ENCODE results near the gene HOXA10.
A peak's percentile ranks its signal among the peaks of the same experiment; 100 is the strongest.

HOXA10 gene

DNA sequence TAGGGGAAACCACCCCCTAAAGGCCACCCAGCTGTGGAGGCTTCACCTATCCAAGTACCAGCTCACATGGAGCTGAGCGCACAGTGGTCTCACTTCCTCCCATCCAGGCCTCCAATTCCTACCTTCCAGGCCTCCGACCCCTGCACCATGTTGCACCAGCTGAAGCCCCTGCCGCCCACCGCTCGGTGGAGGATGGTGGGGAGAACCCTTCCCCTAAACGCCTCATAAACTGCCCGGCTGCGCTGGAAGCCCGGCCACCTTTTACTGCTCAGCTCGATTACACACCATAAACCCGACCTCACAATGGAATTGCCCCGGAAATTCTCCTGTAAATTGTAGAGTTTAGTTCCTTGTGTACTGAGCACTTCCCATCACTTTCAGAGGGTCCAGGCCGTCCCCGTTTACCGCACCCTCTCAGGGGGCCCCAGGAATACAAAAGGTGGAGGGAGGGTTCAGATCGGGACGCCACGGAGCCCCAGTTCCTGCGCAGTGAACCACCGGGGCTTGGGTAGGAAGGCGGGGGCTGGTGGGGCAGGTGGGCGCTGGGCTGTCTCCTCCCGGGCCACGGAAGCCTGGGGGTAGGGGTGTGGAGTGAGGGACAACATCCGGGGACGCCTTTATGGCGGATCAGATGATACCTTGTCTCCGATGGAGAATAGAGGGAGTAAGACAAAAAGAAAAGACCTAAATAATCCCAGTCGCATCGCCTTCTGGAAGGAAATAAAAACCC is 16.3 kb downstream of the HOXA10 start:
- no peak for FAIRE-seq
- no peak for DNase-seq (ENCODE audit: insufficient read length, low spot score)

DNA sequence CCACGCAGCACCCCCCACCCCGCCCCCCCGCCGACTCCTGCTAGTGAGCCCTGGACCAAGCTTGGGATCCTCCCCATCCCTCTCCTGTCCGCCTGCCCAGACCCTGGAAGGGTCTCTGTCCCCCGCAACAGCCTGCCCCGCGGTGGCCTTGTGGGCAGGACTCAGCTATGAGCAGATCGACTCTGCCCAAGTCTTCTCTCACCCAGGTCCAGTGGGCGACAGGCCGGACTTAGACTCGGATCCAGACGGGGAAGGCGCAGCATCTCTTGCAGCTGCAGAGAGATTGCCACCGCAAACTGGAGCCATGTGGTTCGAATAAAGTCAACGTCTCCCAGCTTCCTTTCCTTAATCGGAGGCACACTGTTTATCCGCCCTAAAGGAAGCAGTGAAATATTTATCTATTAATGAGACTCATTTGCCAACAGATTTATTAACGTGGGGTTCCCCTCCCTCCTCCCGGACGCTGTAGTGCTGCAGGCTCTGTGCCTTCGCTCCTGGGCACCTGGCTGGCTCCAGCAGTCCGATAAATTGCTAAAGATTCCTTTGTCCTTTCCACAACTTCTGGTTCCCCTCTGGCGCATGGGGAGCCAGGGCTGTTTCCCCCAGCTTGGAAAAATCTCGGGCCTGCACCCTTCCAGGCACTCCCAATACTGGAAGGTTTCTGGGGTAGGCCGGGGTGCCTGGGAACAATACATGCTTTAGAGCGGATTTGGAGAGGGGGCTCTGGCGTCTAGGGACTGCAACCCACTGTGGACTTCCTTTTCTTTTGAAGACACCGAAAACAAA is 17.0 kb downstream of the HOXA10 start:
- no peak for DNase-seq (ENCODE audit: insufficient read length, low spot score)
- no peak for FAIRE-seq

DNA sequence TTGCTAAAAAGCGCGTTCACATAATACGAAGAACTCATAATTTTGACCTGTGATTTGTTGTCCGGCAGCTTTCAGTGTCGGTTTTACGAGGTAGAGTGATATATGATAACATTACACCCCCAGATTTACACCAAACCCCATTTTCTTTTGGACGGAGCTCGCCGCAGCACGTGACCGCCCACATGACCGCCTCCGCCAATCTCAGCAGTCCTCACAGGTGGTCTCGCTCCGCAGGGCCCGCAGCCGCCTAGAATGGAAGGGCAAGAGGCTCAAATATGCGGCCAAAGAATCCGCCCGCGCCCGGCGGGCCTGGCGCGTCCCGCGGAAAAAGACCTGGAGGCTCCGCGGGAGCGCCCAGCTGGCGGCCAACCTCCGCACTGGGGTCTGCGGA is 17.6 kb downstream of the HOXA10 start, which contains the start of gene HOXA7:
Gene HOXA7 (minus strand): TSS at position 168 of the 391 bp plus-strand sequence. CDS start 130 bp downstream, at position 38.
- DNase-seq (ENCODE audit: insufficient read length, low spot score) (peak; percentile 81), FAIRE-seq (no peak)

DNA sequence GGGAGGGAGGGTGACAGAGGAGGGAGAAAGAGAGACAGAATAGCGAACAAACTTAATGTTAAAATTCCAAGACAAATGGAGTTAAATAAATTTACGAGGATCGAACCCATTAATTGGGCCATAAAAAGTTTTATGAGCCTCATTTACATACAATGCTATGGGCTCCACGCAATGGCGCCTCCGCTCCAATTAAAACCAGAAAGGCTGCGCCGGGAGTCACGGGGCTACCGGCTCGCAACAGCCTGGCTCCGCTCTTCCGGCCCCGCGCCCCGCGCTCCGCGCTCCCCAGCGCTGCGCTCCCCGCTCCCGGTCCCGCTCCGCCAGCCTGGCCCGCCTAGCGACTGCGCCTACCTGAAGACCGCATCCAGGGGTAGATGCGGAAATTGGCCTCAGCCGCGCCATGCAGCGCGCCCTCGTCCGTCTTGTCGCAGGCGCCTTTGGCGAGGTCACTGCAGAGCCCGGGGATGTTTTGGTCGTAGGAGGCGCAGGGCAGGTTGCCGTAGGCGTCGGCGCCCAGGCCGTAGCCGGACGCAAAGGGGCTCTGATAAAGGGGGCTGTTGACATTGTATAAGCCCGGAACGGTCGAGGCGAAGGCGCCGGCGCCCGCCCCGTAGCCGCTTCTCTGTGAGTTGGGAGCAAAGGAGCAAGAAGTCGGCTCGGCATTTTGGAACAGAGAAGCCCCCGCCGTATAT is 18.2 kb downstream of the HOXA10 start:
- DNase-seq (ENCODE audit: insufficient read length, low spot score) = no peak
- FAIRE-seq = no peak

DNA sequence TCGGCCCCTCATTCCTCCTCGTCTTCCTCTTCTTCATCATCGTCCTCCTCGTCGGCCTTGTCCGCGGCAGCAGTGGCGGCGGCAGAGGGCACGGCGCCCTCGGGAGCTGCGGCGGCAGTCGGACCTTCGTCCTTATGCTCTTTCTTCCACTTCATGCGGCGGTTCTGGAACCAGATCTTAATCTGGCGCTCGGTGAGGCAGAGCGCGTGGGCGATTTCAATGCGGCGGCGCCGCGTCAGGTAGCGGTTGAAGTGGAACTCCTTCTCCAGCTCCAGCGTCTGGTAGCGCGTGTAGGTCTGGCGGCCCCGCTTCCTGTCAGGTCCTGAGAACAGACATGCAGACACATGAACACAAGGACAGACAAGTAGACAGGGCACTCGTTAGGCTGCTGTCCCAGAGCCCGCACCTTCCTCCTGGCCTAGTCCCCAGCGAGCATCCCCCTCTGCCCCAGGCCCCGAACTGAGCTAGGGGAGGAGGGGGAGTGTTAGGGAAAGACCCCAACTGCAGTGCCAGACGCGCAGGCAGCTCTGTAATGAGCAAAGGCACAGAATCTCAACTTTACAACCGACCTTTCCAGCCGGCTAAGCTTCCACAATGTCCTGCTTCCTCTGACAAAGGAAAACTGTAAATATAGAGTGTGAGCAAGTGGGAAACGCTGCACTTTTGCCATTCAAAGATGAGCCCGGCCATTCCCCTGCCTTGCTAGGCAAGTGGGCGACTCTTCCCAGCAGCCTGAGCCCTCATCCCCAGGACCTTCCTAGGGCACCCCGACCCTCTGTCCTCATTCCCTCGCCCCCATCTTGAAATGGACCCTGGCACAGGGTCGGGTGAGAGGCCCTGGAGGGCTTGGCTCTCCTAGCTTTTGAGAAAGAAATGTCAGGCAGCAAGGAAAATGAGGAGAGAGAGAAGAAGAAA is 19.0 kb downstream of the HOXA10 start:
- DNase-seq (ENCODE audit: insufficient read length, low spot score) (no peak), FAIRE-seq (no peak)

DNA sequence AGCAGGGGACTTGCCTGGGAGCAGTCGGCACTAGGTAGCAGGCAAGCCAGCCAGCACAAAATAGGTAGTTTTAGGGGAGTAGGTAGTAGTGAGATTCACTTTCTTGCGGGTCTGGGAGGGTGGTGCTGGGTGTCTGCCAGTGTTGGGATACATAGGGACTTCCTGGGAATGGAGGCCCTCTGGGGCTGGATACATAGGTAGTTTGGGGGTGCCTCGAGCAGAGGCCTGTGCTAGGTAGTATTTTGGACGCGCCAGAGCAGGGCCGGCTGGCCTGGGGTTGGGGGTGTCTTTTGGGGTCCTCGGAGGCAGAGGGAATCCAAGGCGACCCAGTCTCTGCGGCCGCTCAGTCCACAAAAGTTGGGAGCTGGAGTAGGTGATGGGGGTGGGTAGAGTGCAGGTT is 19.8 kb downstream of the HOXA10 start:
- FAIRE-seq (no peak), DNase-seq (ENCODE audit: insufficient read length, low spot score) (no peak)

DNA sequence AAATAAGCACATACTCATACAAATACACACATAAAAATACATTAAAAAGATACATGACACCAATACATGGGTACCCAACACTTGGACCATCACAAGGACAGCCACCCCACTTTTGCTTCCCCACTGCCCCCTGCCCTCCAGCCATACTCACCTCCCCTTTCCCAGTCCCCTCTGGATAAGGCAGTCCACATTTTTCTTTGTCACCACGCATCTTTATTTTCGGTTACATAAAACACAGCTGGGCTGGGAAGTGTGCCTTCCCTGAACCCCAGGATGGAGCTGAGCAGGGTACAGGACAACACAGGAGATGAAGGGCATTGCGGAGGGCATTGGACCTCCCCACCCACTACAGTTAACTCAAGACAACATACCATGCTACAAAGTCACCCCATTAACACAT is 20.6 kb downstream of the HOXA10 start:
- DNase-seq (ENCODE audit: insufficient read length, low spot score) (no peak), FAIRE-seq (no peak)

DNA sequence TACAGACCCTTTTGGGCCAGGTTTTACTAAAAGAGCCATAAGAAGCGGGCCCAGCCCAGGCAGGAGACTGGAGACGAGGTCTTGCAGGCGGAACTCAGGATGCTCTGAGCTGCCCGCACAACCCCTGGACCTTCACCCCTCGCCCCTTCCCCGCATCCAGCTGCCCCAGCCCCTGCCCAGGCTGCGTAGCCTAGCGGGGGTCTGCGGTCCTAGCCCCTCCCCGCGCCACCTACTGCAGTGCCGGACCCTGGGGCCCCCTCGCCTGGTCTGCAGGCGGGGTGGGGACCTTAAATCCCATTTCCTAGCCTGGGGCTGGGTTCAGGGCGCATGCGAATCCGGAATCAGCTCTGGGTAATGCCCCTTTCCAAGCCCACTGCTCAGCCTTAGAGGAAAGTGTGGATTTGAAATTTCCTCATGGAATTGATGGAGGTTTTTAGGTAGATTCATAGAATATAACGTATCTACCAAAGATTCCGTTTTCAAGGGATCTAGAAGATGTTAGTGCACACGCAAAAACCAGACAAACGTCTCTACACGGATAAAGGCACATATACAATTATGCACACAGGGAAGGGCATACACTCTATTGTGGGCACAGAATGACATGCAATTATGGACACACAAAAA is 21.2 kb downstream of the HOXA10 start:
- FAIRE-seq = no peak
- no peak for DNase-seq (ENCODE audit: insufficient read length, low spot score)

DNA sequence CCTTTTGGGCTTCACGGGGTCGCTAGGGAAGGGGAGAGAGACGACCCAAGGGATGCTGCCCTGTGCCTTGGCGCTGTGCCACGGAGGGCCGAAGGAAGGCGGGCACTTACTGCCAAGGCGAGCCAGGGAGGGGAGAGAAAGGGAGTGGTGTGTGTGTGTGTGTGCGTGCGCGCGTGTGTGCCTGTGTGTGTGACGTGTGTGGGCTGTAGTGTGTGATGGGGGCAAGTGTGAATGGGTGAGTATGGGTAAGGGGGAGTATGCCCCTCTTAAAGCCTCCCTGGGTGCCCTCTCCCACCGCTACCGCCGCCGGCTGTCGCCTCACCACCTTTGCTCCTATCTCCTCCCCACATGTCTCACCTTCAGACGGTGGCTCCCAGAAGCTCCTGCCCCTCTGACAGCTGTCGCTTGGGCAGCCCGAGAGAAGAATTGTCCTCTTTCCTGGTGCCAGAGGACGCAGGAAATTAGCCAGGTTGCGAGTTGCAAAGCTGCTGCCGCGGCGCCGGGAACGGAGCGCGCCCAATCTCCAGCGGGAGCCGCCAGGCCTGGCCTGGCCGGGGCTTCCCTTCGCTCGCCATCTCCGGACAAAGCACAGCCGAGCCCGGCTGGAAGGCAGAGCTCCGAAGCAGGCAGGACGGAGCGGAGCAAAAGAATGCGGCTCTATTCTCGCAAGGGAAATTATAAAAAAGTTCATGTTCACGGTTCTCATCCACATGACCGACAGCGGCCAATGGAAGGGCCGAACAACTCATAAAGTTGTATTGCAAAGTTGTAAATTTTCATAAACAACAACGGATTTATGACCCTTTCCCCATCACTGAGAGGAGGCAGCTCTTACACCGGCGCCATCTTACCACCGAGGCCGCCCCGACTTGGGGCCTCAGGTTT is 21.9 kb downstream of the HOXA10 start, which contains the start of gene HOXA3:
Gene HOXA3 (minus strand): TSS at position 653 of the 885 bp plus-strand sequence. CDS start 41,943 bp downstream, outside the sequence.
- FAIRE-seq (peak; percentile 92), DNase-seq (ENCODE audit: insufficient read length, low spot score) (peak; percentile 71)

DNA sequence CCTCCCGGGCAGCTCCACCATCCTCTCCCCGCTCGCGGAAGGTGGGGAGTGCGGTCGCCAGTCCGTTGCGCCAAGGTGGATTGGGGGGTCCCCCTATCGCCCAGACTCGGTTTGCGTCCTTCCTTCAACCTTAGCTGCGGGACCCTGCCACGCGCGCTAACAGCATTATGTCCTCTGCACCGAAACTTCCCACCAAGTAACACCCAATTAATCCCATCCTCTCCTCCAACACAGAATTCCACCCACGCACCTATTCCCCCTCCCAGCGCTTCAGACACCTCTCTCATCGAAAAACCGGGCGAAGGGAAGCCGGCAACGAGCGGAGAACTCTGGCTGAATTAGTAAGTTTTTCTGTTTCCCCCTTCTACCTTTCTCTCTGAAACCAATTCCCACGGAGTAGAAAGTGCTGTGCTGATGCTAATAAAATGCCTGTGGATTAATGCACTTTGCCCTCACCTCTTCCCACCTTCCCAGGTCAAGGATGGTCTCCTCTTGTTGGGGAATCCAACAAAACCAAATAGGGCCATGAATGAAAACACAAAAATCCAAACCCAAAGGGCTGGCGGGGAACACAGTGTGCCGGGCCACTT is 22.7 kb downstream of the HOXA10 start:
- FAIRE-seq (no peak), DNase-seq (ENCODE audit: insufficient read length, low spot score) (no peak)

DNA sequence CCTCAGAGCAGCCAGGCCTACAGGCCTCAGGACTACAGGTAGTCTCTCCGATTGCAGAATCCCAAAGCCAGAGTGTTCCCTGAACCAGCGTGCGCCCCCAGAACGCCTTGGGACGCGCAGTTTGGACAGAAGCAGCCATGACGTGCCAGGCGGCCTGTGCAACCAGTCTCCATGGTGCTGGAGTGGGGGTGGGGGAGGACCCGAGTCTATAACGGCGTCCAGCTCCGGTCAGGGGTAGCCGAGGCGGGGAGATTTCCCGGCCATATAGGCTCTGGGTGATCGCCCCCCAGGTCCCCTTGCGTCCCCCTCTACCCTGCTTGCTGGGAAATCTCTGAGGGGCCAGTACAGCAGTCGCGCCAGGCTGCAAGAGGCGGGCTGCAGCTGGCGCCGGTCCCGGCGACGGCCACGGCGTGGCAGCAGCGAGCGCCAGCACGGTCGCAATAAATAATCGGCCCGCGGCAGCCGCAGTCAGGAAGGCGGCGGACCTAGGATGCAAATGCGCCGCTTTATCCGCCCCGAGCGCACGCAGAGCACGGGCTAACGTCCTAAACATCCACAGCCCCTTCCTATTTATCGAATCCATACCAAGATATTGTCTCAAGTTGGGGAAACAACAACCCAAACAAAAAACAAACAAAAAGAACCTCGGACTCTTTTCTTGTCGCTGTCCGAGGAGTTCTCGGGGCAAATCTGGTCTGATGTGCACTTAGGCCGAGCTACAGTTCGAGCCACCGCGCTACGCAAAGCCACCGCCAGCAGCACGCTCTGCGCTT is 23.4 kb downstream of the HOXA10 start:
- DNase-seq (ENCODE audit: insufficient read length, low spot score) = no peak
- FAIRE-seq = peak; percentile 86

DNA sequence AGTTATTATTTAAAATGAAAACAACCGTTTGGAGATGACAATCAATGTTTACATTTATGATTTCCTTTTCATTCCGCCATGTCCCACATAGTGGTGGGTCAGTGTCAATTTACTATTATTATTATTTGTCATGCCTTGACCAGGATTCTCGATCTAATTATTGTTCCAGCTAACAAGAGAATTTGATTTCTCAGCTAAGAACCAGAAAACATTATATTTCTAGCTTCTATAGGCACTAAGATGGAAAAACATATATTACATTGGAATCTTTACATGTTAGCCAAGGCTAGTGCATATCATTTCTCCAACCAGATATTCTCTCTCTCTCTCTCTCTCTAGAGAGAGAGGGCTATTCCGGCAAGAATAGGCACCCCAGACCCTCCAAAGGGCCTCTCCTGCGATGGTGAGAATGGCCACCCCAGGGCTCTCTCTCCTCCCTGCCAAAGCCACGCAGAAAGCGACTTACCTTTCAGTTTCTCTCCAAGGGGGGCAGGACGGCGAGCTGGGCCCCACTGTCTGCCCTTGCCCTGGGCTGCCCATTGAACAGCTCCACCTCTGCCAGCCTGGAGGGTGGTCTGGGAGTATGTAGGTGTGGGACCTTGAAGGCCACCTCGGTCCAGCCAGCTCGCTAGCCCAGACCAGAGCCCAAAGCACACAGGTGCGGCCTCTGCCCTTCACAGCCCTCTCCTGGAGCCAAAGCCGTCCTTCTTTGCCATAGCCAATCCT is 24.1 kb downstream of the HOXA10 start:
- FAIRE-seq (no peak), DNase-seq (ENCODE audit: insufficient read length, low spot score) (no peak)

DNA sequence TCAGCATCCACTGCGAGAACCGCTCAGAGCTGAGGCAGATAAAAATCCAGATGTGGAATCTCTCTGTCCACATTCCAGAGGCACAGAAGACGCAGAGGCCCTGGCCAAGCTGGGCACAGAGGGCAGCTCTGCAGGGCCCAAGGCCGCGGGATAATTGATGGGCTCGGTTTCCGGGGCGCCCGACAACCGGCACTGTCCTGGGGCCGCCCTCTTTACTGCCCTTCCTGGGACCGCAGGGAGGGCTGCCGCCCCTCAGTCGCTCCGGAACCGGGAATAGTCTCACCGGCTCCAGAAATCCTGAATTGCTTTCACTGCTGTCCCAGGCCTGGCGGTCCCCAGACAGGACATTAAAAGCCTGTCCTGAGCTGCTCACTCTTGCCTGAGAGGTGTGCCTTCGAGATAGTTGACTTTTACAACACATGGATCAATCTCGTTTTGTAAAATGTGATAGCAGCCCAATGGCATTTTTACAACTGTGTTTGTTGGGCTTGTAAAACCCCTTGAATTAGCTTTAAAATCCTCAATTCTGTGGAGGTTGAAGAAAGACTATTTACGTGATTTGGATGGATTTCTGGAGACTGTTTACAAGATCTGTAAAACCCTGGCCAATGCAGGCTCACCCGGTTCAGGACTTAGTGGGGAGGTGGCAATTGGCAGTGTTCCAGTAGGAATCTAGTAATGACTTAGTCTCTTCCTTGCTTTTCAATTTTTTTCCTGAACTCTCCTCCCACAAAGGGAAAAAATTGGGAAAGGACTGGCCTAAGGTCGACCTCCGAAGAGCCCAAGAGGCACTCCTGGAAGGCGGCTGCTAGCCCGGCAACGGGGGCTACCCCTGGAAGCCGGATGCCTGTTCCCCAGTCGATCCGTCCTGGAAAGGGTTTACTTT is 25.1 kb downstream of the HOXA10 start:
- no peak for FAIRE-seq
- no peak for DNase-seq (ENCODE audit: insufficient read length, low spot score)

DNA sequence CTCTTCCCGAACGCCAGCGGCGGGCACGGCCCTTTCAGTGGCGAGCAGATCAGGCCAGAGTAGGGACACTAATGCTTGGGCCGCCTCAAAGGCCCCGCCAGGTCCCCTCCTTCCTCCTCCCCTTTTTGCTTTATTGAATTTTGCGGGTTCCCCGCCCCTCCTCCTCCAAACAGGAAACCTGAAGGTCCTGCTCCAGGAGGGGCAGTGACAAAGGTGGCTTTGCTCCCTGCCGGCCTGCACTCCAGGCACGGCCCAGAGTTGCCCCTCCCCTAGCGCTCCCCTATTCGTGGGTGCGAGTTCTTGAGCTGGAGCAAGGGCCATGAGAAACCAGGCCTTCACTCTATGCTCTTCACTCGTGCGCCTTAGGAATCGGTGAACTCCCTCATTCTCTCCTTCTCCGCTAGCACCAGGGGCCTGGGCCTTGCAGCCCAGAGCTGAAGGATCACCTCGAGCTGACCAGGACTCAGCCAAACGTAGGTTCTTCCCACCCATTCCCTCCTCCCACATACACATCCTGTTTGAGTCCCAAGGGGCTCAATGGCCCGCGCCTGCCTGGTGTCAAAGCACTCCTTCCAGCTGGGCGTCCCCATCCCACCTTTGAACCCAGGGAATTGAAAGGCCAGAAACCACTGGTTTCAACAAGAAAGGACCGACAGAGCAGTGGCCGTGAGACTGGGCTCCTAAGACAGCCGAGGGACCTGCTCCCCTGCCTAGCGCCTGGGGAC is 25.9 kb downstream of the HOXA10 start:
- peak; percentile 42 for FAIRE-seq
- DNase-seq (ENCODE audit: insufficient read length, low spot score) = no peak

DNA sequence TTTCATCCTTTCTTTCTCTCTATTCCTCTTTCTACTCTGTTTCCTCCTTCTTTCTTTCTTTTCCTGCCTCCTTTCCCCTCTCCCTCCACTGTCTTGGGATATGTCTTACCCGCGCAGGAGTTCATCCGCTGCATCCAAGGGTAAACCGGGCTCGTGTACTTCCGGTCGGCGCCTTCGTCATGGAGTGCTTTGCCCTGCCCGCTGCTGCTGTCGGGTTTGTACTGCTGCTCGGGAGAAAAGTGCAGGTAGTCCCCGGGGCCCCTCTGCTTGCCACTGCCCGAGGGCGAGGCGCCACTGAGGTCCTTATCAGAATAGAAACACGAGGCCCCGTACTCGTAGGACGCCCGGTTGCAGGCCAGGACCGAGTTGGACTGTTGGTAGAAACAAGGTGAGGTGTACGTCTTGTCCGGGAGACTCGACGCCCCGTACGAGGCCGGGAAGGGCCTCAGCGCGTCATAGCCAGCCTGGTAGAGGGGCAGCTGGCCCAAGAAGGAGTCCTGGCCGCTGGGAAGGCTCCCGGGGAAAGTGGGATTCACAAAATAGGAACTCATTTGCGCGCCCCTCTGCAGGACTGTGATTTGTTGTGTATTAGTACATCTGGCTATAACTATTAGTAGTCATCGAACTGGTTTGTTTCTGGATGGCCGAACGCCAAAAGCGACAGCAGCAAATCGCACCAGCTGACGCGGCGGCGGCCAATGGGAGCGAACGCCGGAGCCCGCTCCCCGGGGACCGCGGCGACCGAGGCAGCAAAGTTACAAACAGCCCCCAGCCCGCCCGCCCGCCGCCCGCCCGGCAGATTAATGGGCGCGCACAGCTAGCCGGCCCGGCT is 26.7 kb downstream of the HOXA10 start, which contains the start of gene HOXA6:
Gene HOXA6 (minus strand): TSS at position 576 of the 832 bp plus-strand sequence. CDS start 25 bp downstream, at position 551.
- DNase-seq (ENCODE audit: insufficient read length, low spot score) = no peak
- FAIRE-seq = no peak

Data from HTR-8/SVneo (cell line).